GM10266 (cell line): ENCODE results near the gene PSME3.
"Not testable (repeated sequence)": the region's sequence is repeated elsewhere in the genome, so short reads cannot be mapped to it uniquely, and the experiment has no call there.

ENCODE experiments used
- DNase-seq: peaks from one replicate; pipeline ENCODE4 v3.0.0; 2012; ENCODE audit errors: extremely low spot score
- TF ChIP-seq, protein P1 (sequence below): IDR thresholded peaks from 2 replicates; pipeline ENCODE4 v1.5.1; 2012; ENCODE audit warnings: mild to moderate bottlenecking, low read depth; ENCODE audit not compliant: control insufficient read depth, insufficient read depth; ENCODE audit errors: missing control alignments

PSME3 gene

DNA sequence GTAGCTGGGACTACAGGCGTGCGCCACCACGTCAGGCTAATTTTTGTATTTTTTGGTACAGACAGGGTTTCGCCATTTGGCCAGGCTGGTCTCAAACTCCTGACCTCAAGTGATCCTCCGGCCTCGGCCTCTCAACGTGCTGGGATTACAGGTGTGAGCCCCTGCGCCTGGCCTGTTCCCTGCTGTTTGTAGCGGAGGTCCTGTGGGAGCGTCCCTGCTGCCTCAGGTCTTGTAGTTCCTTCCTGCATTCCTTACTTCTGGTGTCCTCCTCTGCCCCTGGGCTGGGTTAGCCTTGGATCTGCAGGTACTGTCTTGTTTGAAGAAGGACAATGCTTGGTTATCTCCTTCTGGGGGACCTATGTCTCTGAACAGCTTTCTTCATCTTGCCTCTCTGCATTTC lies 43.8 kb downstream of the PSME3 start:
- TF ChIP-seq, protein P1, sequence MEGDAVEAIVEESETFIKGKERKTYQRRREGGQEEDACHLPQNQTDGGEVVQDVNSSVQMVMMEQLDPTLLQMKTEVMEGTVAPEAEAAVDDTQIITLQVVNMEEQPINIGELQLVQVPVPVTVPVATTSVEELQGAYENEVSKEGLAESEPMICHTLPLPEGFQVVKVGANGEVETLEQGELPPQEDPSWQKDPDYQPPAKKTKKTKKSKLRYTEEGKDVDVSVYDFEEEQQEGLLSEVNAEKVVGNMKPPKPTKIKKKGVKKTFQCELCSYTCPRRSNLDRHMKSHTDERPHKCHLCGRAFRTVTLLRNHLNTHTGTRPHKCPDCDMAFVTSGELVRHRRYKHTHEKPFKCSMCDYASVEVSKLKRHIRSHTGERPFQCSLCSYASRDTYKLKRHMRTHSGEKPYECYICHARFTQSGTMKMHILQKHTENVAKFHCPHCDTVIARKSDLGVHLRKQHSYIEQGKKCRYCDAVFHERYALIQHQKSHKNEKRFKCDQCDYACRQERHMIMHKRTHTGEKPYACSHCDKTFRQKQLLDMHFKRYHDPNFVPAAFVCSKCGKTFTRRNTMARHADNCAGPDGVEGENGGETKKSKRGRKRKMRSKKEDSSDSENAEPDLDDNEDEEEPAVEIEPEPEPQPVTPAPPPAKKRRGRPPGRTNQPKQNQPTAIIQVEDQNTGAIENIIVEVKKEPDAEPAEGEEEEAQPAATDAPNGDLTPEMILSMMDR = no peak
- DNase-seq = no peak

DNA sequence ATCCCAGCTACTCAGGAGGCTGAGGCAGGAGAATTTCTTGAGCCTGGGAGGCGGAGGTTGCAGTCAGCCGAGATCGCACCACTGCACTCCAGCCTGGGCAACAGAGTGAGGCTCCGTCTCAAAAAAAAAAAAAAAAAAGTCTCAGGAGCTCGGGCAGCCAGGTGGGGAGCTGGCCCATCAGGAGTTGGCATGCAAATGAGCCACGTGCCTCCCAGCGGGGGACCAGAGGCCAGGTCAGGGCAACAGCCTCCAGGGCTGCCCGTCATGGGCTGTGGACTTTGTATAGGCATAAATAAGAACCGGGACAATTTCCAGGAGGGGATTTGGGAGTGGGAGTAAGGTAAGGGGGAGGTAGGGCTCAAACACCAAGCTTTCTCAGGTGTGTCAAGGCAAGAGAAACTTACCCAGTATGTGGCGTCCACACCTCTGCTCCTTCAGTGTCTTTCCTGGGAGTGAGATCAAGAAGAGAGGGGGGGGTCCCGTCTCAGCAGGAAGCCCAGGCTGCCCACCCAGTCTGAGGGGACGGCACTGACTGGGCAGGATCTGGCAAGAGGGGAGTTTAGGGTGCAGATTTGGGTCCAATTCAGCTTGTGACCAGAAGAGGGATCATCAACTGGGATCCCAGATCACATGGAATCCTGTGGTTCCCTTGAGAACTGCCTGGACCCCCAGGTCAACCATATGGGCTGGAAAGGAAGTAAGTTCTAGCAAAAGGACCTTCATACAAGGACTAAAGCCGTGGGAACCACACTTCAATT lies 45.1 kb downstream of the PSME3 start:
- TF ChIP-seq, protein P1 = no peak
- no peak for DNase-seq

DNA sequence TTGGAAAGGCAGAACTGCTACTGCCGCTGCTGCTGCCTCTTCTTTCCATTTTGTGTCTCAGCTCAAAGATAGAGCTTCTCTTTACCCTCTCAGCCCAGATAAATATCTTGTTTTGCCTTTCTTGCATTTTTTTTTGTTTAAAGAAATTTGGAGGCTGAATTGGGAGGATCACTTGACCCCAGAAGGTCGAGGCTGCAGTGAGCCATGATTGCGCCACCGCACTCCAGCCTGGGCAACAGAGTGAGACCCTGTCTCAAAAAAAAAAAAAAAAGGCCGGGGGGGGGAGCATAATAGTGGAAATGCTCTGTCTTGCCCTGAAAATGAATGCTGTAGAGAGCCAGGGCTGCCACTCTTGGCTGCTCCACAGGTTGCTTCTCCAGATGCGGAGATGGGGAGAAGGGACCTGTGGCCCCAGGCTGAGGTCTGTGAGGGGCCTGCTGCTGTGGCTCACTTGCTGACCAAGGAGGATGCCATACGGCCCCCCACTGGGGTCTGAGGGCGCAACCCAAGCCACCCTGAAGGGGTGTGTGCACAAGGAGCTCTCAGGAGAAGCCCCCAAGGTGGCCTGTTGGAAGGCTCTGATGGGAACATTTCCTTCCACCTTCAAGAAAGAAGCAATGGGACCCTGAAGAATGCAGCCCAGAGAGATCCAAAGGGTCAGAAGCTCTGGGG lies 45.9 kb downstream of the PSME3 start:
- no peak for DNase-seq
- TF ChIP-seq, protein P1 = no peak

DNA sequence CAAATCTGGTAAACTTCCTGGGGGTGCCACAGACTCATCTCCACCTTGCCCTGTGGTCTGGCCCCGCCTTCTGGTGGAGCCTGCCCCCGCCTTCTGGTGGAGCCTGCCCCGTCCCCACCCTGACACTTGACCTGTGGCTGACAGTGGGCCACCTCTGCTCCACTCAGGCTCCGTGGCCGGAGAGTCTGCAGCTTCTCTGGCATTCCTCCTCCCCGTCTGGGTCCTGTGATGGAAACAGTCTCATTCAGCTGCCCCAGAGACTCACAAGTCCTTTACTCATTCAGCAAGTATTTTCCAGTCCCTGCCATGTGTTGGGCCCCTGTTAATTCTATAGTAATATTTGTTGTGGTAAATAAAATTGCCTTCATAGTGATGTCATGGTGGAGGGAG lies 46.4 kb downstream of the PSME3 start:
- TF ChIP-seq, protein P1 = no peak
- no peak for DNase-seq

DNA sequence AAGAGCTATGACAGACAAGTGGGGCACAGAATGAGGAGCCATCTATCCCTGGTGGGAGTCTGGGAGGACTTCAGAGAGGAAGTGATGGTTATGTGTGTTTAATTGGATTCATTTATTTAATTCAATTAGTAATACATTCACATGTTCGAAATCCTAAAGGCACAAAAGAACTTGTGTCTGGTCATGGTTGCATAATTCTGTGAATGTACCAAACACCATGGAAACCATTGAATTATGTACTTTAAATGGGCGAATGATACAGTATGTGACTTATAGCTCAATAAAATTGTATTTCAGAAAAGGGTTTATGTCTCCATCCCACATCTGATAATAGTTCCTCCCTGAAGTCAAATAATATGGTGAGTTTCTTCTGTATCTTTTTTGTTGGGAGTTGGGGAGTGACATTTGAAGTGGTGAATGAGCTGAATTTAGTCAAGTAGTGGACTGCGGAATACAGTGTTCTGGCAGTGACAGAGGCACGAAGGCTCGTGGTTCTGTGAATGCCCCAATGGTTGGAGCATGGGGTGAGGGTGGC lies 47.6 kb downstream of the PSME3 start:
- TF ChIP-seq, protein P1 = no peak
- no peak for DNase-seq

DNA sequence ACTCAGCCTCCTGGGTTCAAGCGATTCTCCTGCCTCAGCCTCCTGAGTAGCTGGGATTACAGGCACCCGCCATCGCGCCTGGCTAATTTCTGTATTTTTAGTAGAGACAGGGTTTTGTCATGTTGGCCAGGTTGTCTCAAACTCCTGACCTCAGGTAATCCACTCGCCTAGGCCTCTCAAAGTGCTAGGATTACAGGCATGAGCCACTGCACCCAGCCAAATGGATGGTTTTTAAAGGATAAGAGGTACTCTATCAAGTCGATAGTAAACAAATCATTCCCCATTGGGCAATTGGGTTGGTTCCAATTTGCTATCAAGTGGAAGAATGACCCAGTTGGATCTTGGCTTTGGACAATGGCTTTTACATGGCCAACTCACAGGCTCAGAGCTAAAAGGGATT lies 48.5 kb downstream of the PSME3 start:
- DNase-seq = not testable (repeated sequence)

DNA sequence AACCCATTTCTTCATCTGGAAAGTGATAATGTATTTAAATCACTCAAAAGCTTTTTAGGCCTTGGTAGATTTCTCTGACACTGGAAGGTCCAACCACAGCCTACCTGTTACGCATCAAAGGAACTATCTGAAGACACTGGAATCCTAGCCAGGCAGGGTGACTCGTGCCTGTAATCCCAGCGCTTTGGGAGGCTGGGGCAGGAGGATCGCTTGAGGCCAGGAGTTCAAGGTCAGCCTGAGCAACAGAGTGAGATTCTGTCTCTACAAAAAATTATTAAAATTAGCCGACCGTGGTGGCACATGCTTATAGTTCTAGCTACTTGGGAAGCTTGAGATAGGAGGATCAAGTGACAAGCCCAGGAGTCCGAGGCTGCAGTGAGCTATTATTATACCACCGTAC lies 49.0 kb downstream of the PSME3 start:
- DNase-seq = no peak
- TF ChIP-seq, protein P1 = no peak
